Measurements from ENCODE around the gene CFP. TPM values are rescaled to one million over a fixed set of nuclear protein-coding genes. Genes with fewer than 3 reads are reported as not detected.

CFP gene
- total and polyA plus RNA-seq, 2 of the 13 experiments (the other 11 are each of a cell fraction or from before 2014, with no cell fraction given), result 0.01 TPM; not detected in 1

DNA sequence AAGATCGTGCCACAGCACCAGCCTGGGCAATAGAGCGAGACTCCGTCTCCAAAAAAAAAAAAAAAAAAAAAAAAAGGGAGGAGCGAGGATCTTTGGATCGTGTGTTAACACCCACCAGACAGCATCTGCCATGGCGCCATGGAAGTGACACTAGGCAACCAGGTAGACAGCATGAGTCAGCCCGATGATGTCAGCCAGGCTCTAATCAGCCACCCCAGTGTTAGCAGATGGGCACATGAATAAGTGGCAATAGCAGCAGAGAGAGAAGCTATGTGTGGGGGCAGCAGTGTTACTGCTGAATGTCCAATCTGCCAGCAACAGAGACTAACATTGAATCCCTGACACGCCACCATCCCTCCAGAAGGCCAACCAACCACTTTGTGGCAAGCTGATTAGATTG, 16.6 kb downstream of the CFP start (continued):
- no peak for TF ChIP-seq ZNF296 (CRISPR knock-in tag; conservative IDR thresholded peaks at IDR 0.05)

DNA sequence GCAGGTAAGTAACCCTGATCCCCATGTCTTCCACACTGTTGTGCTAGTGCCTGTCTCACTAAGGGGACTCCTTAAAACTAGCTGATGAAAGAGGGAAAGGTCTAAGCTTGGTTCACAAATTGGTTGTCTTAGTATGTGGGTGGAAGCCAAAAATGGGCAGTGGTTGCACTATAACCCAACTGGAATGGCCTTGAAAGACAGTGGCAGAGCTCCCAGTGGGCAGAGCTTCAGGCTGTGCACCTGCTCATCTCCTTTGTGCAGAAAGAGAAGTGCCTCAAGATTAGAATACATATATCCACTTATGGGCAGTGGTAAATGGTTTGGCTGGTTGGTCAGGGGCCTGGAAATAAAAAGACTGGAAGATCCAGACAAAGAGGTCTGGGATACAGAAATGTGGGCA, 17.3 kb downstream of the CFP start:
- H3K79me2 ChIP-seq (ENCODE audit: insufficient read depth, low read length), result no peaks in the 10 kb centered on the region
- H2AFZ ChIP-seq (ENCODE audit: low read length), result no peak overlapping the region
- CTCF ChIA-PET (ENCODE audit: low intra/inter-chr PET ratio, low total read pairs), result no interaction called here
- FAIRE-seq (no peak), DNase-seq (ENCODE audit: low spot score) (no peak), ATAC-seq (no peak)
- H3K4me2 ChIP-seq (ENCODE audit: low read depth, low read length), result no peak overlapping the region
- no peak overlapping the region for H3K27ac ChIP-seq (ENCODE audit: extremely low read length, insufficient read depth, low read length)
- H4K20me1 ChIP-seq (ENCODE audit: insufficient read depth, low read length), result no peaks in the 10 kb centered on the region
- no peaks in the 10 kb centered on the region for H3K27me3 ChIP-seq (ENCODE audit: control insufficient read depth in 1 of 2, insufficient read depth in 2 of 2, low read length in 2 of 2)
- TF ChIP-seq NCOR1 (IDR thresholded peaks at IDR 0.05; ENCODE audit: borderline replicate concordance, low read length) (no peak), HDAC2 (CRISPR knock-in tag; IDR thresholded peaks at IDR 0.05) (no peak), ZNF747 (CRISPR knock-in tag; IDR thresholded peaks at IDR 0.05; ENCODE audit: borderline replicate concordance) (no peak), ZNF274 (CRISPR knock-in tag; IDR thresholded peaks at IDR 0.05) (no peak), ZNF530 (CRISPR knock-in tag; IDR thresholded peaks at IDR 0.05; ENCODE audit: low read depth) (no peak), KMT2A (CRISPR knock-in tag; IDR thresholded peaks at IDR 0.05) (no peak), ZFP36 (IDR thresholded peaks at IDR 0.05; ENCODE audit: borderline replicate concordance, low read depth, low read length, partially characterized antibody) (no peak), HNRNPH1 (optimal IDR thresholded peaks at IDR 0.05; ENCODE audit: low read depth, low read length) (no peak), NFRKB (IDR thresholded peaks at IDR 0.05) (no peak)
- TF ChIP-seq, protein P1, sequence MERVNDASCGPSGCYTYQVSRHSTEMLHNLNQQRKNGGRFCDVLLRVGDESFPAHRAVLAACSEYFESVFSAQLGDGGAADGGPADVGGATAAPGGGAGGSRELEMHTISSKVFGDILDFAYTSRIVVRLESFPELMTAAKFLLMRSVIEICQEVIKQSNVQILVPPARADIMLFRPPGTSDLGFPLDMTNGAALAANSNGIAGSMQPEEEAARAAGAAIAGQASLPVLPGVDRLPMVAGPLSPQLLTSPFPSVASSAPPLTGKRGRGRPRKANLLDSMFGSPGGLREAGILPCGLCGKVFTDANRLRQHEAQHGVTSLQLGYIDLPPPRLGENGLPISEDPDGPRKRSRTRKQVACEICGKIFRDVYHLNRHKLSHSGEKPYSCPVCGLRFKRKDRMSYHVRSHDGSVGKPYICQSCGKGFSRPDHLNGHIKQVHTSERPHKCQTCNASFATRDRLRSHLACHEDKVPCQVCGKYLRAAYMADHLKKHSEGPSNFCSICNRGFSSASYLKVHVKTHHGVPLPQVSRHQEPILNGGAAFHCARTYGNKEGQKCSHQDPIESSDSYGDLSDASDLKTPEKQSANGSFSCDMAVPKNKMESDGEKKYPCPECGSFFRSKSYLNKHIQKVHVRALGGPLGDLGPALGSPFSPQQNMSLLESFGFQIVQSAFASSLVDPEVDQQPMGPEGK (CRISPR knock-in tag; IDR thresholded peaks at IDR 0.05), result no peak
- in situ Hi-C loops (cut with HindIII; ENCODE audit: extremely low pct_ligation_motif_present, low pct_unique_long_range_greater_than_20kb), result no loop called here
- H3K36me3 ChIP-seq (replicated peaks in 1 of 2; ENCODE audit: control insufficient read depth in 1 of 2, insufficient read depth in 2 of 2, low read length in 2 of 2), result no peaks in the 10 kb centered on the region
- H3K9ac ChIP-seq (ENCODE audit: insufficient read depth, low read depth, low read length), result no peak overlapping the region
- POLR2A ChIA-PET, result no interaction called here
- no peaks in the 10 kb centered on the region for H3K4me1 ChIP-seq (ENCODE audit: insufficient read depth, low read length)
- BruUV-seq (replicated peaks), result no TSS peak
- no peaks in the 10 kb centered on the region for H3K9me3 ChIP-seq (ENCODE audit: low read length)
- H3K4me3 ChIP-seq (replicated peaks in 1 of 3; ENCODE audit: insufficient read depth in 1 of 3, low read depth in 2 of 3, low read length in 3 of 3), result no peak overlapping the region
- intact Hi-C loops (cut with micrococcal nuclease; ENCODE audit: unreplicated experiment), result no loop called here

Data from HepG2 (cell line).